Neural cell (in vitro differentiated cells): ENCODE measurements around the gene ZFYVE28.

Source experiments
- CTCF ChIP-seq: fragments of 450-650 bp; IDR thresholded peaks from 2 replicates; pipeline ENCODE4 v1.5.1; 2014; ENCODE audit warnings: antibody characterized with exemption, mild to moderate bottlenecking, moderate library complexity; ENCODE audit not compliant: poor library complexity, severe bottlenecking
- EZH2 ChIP-seq: fragments of 200-600, 300-800 bp; shearing (Covaris generic), sonication (generic); IDR thresholded peaks from 2 replicates; pipeline ENCODE4 v1.6.1; 2014; ENCODE audit warnings: antibody characterized with exemption, low read length, borderline replicate concordance, mild to moderate bottlenecking; ENCODE audit not compliant: insufficient read depth, poor library complexity, severe bottlenecking
- POLR2AphosphoS5 ChIP-seq: IDR thresholded peaks from 2 replicates; pipeline ENCODE4 v1.6.1; 2012
- TAF1 ChIP-seq: IDR thresholded peaks from 2 replicates; pipeline ENCODE4 v1.6.1; 2012; ENCODE audit warnings: low read depth

- TF ChIP-seq CTCF (no peak), EZH2 (no peak), TAF1 (no peak), POLR2AphosphoS5 (no peak)
These were observed 97.7 kb downstream of the ZFYVE28 start for GRCh38 chr4:2320746-2321145.
